ENCODE data around the gene BPIFB4. TPM values are rescaled to one million over a fixed set of nuclear protein-coding genes. Genes with fewer than 3 reads are reported as not detected.

Gene BPIFB4
- polyA plus RNA-seq, 1 of the 3 experiments (the other 2 are of a cell fraction): not detected

DNA sequence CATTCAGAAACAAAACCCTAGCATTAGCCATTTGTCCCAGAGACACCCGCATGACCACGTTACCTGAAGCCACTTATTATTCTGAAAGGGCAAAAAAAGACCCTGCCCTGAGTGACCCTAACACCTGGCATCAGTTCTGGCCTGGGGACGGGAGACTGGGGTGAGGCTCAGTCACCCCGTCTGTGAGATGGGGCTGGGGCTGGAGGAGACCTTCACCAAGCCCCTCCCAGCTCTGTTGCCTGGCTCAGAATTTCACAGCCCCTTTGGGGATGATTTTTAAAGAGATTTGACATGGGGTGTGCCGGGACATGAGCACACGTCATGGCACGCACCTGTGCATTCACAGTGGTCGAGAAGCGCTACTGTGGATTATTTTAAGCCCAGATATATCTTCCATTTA, 49.4 kb upstream of the BPIFB4 start (continued):
- TF ChIP-seq, protein P1, sequence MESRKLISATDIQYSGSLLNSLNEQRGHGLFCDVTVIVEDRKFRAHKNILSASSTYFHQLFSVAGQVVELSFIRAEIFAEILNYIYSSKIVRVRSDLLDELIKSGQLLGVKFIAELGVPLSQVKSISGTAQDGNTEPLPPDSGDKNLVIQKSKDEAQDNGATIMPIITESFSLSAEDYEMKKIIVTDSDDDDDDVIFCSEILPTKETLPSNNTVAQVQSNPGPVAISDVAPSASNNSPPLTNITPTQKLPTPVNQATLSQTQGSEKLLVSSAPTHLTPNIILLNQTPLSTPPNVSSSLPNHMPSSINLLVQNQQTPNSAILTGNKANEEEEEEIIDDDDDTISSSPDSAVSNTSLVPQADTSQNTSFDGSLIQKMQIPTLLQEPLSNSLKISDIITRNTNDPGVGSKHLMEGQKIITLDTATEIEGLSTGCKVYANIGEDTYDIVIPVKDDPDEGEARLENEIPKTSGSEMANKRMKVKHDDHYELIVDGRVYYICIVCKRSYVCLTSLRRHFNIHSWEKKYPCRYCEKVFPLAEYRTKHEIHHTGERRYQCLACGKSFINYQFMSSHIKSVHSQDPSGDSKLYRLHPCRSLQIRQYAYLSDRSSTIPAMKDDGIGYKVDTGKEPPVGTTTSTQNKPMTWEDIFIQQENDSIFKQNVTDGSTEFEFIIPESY (IDR thresholded peaks at IDR 0.05; ENCODE audit: borderline replicate concordance, low read depth): no peak
- TF ChIP-seq FOXM1 (IDR thresholded peaks at IDR 0.05; ENCODE audit: low read depth): no peak
- TF ChIP-seq JUND (IDR thresholded peaks at IDR 0.05): no peak

- H3K27ac ChIP-seq (ENCODE audit: low read depth in 2 of 2, low read length in 1 of 2): no peak overlapping the region
- no peaks in the 10 kb centered on the region for H3K9me3 ChIP-seq
- H3K4me1 ChIP-seq (ENCODE audit: control insufficient read depth in 1 of 2, insufficient read depth in 2 of 2, low read depth in 1 of 2, low read length in 1 of 2): no peaks in the 10 kb centered on the region
- no peak overlapping the region for H3K4me3 ChIP-seq (ENCODE audit: low read depth in 2 of 2, low read length in 1 of 2)
- no peak overlapping the region for H3K9ac ChIP-seq
- no peak overlapping the region for H2AFZ ChIP-seq (ENCODE audit: low read depth)
- H3K9me2 ChIP-seq: no peaks in the 10 kb centered on the region
- H3F3A ChIP-seq (replicated peaks; ENCODE audit: insufficient read depth): no peaks in the 10 kb centered on the region
- POLR2A ChIA-PET: no interaction called here
- CTCF ChIA-PET: no interaction called here
- H3K36me3 ChIP-seq (replicated peaks in 1 of 2; ENCODE audit: control insufficient read depth in 1 of 2, insufficient read depth in 2 of 2, low read length in 1 of 2): no peaks in the 10 kb centered on the region
- H4K20me1 ChIP-seq (ENCODE audit: insufficient read depth): no peaks in the 10 kb centered on the region
- no peak for TF ChIP-seq RXRA (IDR thresholded peaks at IDR 0.05; ENCODE audit: borderline replicate concordance, low read depth)
- TF ChIP-seq YY1 (IDR thresholded peaks at IDR 0.05; ENCODE audit: low read depth): no peak
- no peak for TF ChIP-seq TCF12 (IDR thresholded peaks at IDR 0.05)
- no peak for TF ChIP-seq CHD2 (IDR thresholded peaks at IDR 0.05; ENCODE audit: low read length, partially characterized antibody)
- no peak for TF ChIP-seq JUND (IDR thresholded peaks at IDR 0.05)
- TF ChIP-seq MAX (IDR thresholded peaks at IDR 0.05; ENCODE audit: low read depth): no peak
- no peak for TF ChIP-seq ELF1 (IDR thresholded peaks at IDR 0.05)
- TF ChIP-seq TAF1 (IDR thresholded peaks at IDR 0.05; ENCODE audit: borderline replicate concordance, low read depth, low read length): no peak
- no peak for TF ChIP-seq USF1 (IDR thresholded peaks at IDR 0.05; ENCODE audit: borderline replicate concordance, low read depth)
- TF ChIP-seq RAD21 (IDR thresholded peaks at IDR 0.05; ENCODE audit: low read length): no peak
- no peak for TF ChIP-seq IRF3 (IDR thresholded peaks at IDR 0.05; ENCODE audit: low read depth, low read length)
- TF ChIP-seq RFX5 (IDR thresholded peaks at IDR 0.05; ENCODE audit: low read length): no peak
- no peak for TF ChIP-seq EZH2phosphoT487 (IDR thresholded peaks at IDR 0.05; ENCODE audit: borderline replicate concordance, low read depth)
- no peak for TF ChIP-seq PBX3 (IDR thresholded peaks at IDR 0.05)
- no peak for TF ChIP-seq FOXM1 (IDR thresholded peaks at IDR 0.05; ENCODE audit: low read depth)
- TF ChIP-seq RCOR1 (IDR thresholded peaks at IDR 0.05; ENCODE audit: low read length): no peak
- TF ChIP-seq SMC3 (IDR thresholded peaks at IDR 0.05; ENCODE audit: low read depth, low read length): no peak
- no peak for TF ChIP-seq SIN3A (IDR thresholded peaks at IDR 0.05; ENCODE audit: borderline replicate concordance, low read depth, low read length)
- TF ChIP-seq POLR2AphosphoS5 (IDR thresholded peaks at IDR 0.05; ENCODE audit: low read depth, low read length): no peak
- TF ChIP-seq, protein P2, sequence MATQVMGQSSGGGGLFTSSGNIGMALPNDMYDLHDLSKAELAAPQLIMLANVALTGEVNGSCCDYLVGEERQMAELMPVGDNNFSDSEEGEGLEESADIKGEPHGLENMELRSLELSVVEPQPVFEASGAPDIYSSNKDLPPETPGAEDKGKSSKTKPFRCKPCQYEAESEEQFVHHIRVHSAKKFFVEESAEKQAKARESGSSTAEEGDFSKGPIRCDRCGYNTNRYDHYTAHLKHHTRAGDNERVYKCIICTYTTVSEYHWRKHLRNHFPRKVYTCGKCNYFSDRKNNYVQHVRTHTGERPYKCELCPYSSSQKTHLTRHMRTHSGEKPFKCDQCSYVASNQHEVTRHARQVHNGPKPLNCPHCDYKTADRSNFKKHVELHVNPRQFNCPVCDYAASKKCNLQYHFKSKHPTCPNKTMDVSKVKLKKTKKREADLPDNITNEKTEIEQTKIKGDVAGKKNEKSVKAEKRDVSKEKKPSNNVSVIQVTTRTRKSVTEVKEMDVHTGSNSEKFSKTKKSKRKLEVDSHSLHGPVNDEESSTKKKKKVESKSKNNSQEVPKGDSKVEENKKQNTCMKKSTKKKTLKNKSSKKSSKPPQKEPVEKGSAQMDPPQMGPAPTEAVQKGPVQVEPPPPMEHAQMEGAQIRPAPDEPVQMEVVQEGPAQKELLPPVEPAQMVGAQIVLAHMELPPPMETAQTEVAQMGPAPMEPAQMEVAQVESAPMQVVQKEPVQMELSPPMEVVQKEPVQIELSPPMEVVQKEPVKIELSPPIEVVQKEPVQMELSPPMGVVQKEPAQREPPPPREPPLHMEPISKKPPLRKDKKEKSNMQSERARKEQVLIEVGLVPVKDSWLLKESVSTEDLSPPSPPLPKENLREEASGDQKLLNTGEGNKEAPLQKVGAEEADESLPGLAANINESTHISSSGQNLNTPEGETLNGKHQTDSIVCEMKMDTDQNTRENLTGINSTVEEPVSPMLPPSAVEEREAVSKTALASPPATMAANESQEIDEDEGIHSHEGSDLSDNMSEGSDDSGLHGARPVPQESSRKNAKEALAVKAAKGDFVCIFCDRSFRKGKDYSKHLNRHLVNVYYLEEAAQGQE (IDR thresholded peaks at IDR 0.05; ENCODE audit: low read depth, low read length): no peak
- no peak for DNase-seq
- no peaks in the 10 kb centered on the region for H3K79me2 ChIP-seq (ENCODE audit: insufficient read depth)
- H3K4me2 ChIP-seq: no peak overlapping the region
- WGBS (ENCODE audit: low lambda C conversion rate): 9% methylated on average over 6 of the region's 6 CpGs
- peaks cover 6% of the 10 kb centered on the region; the same call in 1 of the 2 replicates for H3K27me3 ChIP-seq (ENCODE audit: insufficient read depth)
Observed at GRCh38 chr20:33030569-33030968, 48.9 kb upstream of the BPIFB4 start.
